SU-DHL-6 (cell line): ENCODE measurements around the gene IL22.

ENCODE experiments used
- EZH2phosphoT487 ChIP-seq: fragments of 200-600 bp; sonication (generic), shearing (Covaris generic); conservative IDR thresholded peaks from 2 replicates; pipeline ENCODE4 v1.6.1; 2018; ENCODE audit warnings: mild to moderate bottlenecking, antibody characterized with exemption, low read length, moderate library complexity, mixed read lengths
- TF ChIP-seq, protein P1 (sequence below): fragments of 200-600 bp; sonication (generic); IDR thresholded peaks from one replicate; pipeline ENCODE4 v1.5.1; 2017; ENCODE audit warnings: antibody characterized with exemption, mild to moderate bottlenecking, low read length, moderate library complexity; ENCODE audit not compliant: insufficient read depth, poor library complexity, severe bottlenecking

DNA sequence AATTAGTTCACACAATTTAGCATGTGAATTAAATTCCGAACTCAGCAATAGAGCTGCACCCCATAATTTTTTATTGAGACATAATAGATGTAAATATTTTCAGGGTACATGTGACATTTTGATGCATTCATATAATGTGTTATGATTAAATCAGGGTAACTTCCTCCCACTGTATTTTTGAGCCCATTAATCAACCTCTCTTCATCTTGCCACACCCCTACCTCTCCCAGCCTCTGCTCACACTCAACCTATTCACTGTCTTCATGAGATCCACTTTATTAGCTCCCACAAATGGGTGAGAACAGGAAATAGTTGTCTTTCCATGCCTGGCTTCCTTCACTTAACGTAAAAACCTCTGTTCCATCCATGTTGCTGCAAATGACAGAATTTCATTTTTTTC lies 42.5 kb downstream of the IL22 start:
- TF ChIP-seq, protein P1, sequence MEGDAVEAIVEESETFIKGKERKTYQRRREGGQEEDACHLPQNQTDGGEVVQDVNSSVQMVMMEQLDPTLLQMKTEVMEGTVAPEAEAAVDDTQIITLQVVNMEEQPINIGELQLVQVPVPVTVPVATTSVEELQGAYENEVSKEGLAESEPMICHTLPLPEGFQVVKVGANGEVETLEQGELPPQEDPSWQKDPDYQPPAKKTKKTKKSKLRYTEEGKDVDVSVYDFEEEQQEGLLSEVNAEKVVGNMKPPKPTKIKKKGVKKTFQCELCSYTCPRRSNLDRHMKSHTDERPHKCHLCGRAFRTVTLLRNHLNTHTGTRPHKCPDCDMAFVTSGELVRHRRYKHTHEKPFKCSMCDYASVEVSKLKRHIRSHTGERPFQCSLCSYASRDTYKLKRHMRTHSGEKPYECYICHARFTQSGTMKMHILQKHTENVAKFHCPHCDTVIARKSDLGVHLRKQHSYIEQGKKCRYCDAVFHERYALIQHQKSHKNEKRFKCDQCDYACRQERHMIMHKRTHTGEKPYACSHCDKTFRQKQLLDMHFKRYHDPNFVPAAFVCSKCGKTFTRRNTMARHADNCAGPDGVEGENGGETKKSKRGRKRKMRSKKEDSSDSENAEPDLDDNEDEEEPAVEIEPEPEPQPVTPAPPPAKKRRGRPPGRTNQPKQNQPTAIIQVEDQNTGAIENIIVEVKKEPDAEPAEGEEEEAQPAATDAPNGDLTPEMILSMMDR = no peak
- no peak for TF ChIP-seq EZH2phosphoT487
